MCF 10A (cell line): ENCODE results near the gene SPATA2L. TPM values are rescaled to one million over a fixed set of nuclear protein-coding genes. Genes with fewer than 3 reads are reported as not detected.

Experiments used
- BruUV-seq: library from RNA; stranded (reverse); fragments of 400-500 nt; replicated peaks from 2 replicates; lab custom pipeline; 2021; lab: Mats Ljungman, UMichigan
- CTCF ChIA-PET: fragments of 300-600 bp; sonication (Branson Sonifier 250); formaldehyde crosslinking; extraction: SDS; loops from one replicate; lab custom pipeline; 2021; ENCODE audit warnings: antibody characterized with exemption, inconsistent platforms; lab: Yijun Ruan, JAX
- POLR2A ChIA-PET: fragments of 300-600, 350-650 bp; sonication (Branson Sonifier 250); formaldehyde crosslinking; extraction: SDS; loops from one replicate; lab custom pipeline; 2020; ENCODE audit warnings: antibody characterized with exemption, inconsistent platforms; lab: Yijun Ruan, JAX
- DNase-seq: peaks from one replicate; pipeline ENCODE4 v3.0.0-alpha.2; 2018; ENCODE audit not compliant: unreplicated experiment
- H3K27ac Mint-ChIP-seq: one replicate; pipeline ENCODE4 v1.8.0; 2022; ENCODE audit warnings: mild to moderate bottlenecking, low read depth, mixed read lengths; ENCODE audit not compliant: unreplicated experiment
- H3K27me3 Mint-ChIP-seq: one replicate; pipeline ENCODE4 v1.8.0; 2022; ENCODE audit warnings: mixed read lengths; ENCODE audit not compliant: insufficient read depth, unreplicated experiment
- H3K36me3 Mint-ChIP-seq: one replicate; pipeline ENCODE4 v1.8.0; 2022; ENCODE audit warnings: mild to moderate bottlenecking, moderate library complexity, mixed read lengths; ENCODE audit not compliant: insufficient read depth, unreplicated experiment
- H3K4me1 Mint-ChIP-seq: one replicate; pipeline ENCODE4 v1.8.0; 2022; ENCODE audit warnings: mixed read lengths; ENCODE audit not compliant: insufficient read depth, unreplicated experiment
- H3K4me3 Mint-ChIP-seq: one replicate; pipeline ENCODE4 v1.8.0; 2022; ENCODE audit warnings: mild to moderate bottlenecking, moderate library complexity, mixed read lengths; ENCODE audit not compliant: unreplicated experiment
- H3K9me3 Mint-ChIP-seq: one replicate; pipeline ENCODE4 v1.8.0; 2022; ENCODE audit warnings: mixed read lengths; ENCODE audit not compliant: unreplicated experiment
- CTCF ChIP-seq: fragments of 200-600 bp; IDR thresholded peaks from one replicate; pipeline ENCODE4 v1.8.0; 2022; ENCODE audit warnings: antibody characterized with exemption, mild to moderate bottlenecking; ENCODE audit not compliant: unreplicated experiment
- intact Hi-C: fragments of 100-400 bp; cut with micrococcal nuclease; formaldehyde crosslinking; loops from 2 replicates; pipeline ENCODE4 v1.14.1; 2022
- total RNA-seq: library from RNA; stranded (reverse); gene quantifications from 2 replicates; pipeline ENCODE4 v1.2.3, GENCODE V29; 2022

Gene SPATA2L
- total RNA-seq, 1 experiment from 2014 or later = 12.5 TPM

GRCh38 chr16:89658221-89658879, 43.2 kb downstream of the SPATA2L start:
- no peaks in the 10 kb centered on the region for H3K27me3 Mint-ChIP-seq
- no TSS peak for BruUV-seq
- no peak for DNase-seq
- peak overlapping the region; percentile 89 for H3K4me3 Mint-ChIP-seq
- peak overlapping the region; percentile 85 for H3K27ac Mint-ChIP-seq
- POLR2A ChIA-PET = interaction anchor here (0.8 to 3.3 kb wide), 10 partner anchors 12 to 347 kb away, joined by 3 to 25 read pairs (median 4); partner anchors contain the start of genes CDK10, SPATA2L and TCF25
- H3K9me3 Mint-ChIP-seq = no peaks in the 10 kb centered on the region
- intact Hi-C loops = no loop called here
- H3K4me1 Mint-ChIP-seq = peaks cover 7% of the 10 kb centered on the region
- TF ChIP-seq CTCF = no peak
- CTCF ChIA-PET = interaction anchor here (0.7 to 1.2 kb wide), 3 partner anchors 8 to 60 kb away, joined by 3 to 4 read pairs (median 3); no protein-coding TSS in a partner anchor
- H3K36me3 Mint-ChIP-seq = peaks cover 46% of the 10 kb centered on the region

- Mint-ChIP-seq H3K9me3 (no peaks in the 10 kb centered on the region), H3K36me3 (peaks cover 46% of the 10 kb centered on the region), H3K4me3 (peak within 1 kb of the TSS; percentile 89), H3K4me1 (peaks cover 7% of the 10 kb centered on the region), H3K27me3 (no peaks in the 10 kb centered on the region), H3K27ac (peak within 1 kb of the TSS; percentile 85)
- no peak for TF ChIP-seq CTCF
- DNase-seq = peak; percentile 84
- ChIA-PET POLR2A (interaction anchor here (0.7 to 3.3 kb wide), 12 partner anchors 13 to 871 kb away, joined by 3 to 25 read pairs (median 4); partner anchors contain the start of genes APRT, CDK10 and SPATA2L), CTCF (interaction anchor here (0.6 to 0.7 kb wide), 3 partner anchors 9 to 364 kb away, joined by 3 to 4 read pairs (median 3); no protein-coding TSS in a partner anchor)
- intact Hi-C loops = no loop called here
- BruUV-seq = TSS peak; percentile 67
These were observed 43.9 kb downstream of the SPATA2L start, which contains the start of the genes CHMP1A and SPATA33 for GRCh38 chr16:89657442-89658220. TSS of gene CHMP1A (minus strand) at chr16:89657708. CDS start at chr16:89657588, 120 bp downstream. TSS of gene SPATA33 (plus strand) at chr16:89657836. CDS start at chr16:89657912, 76 bp downstream.

GRCh38 chr16:89656435-89657121, 44.9 kb downstream of the SPATA2L start:
- no peak for TF ChIP-seq CTCF
- ChIA-PET POLR2A (interaction anchor here (0.7 to 2.5 kb wide), 3 partner anchors 30 to 89 kb away, joined by 4 to 25 read pairs (median 17); partner anchors contain the start of genes CDK10 and SPATA2L), CTCF (no interaction called here)
- H3K4me1 Mint-ChIP-seq = peaks cover 7% of the 10 kb centered on the region
- H3K27me3 Mint-ChIP-seq = no peaks in the 10 kb centered on the region
- peak overlapping the region; percentile 89 for H3K4me3 Mint-ChIP-seq
- intact Hi-C loops = no loop called here
- no peaks in the 10 kb centered on the region for H3K9me3 Mint-ChIP-seq
- H3K27ac Mint-ChIP-seq = peak overlapping the region; percentile 85
- no peak for DNase-seq
- TSS peak; percentile 52 for BruUV-seq
- peaks cover 38% of the 10 kb centered on the region for H3K36me3 Mint-ChIP-seq
